ENCODE measurements around the gene KRT73. TPM values are rescaled to one million over a fixed set of nuclear protein-coding genes. Genes with fewer than 3 reads are reported as not detected.

Gene KRT73
- total RNA-seq, 4 donors from 2014 or later: 0.15 TPM; not detected in 3

DNA sequence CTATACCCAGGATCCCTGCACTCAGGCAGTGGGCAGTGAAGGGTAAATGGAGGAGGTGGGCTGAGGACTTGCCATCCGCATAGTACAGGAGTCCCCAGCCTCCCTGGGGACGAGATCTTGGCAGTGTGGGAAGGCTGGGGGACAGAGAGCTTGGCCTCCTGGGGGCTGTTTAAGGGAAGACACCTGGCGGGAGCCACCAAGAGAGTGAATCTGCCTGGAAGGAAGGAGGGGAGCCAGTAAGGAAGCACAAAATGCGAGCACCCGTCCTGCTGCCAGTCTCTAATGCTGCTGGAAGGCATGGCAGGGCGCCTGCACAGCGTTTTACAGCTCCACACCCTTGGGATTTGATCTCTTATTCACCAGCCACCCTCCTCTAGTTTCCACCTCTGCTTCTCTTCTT lies 41.0 kb upstream of the KRT73 start:
- no peak overlapping the region for H3K4me3 ChIP-seq
- peaks cover 0 to 50% (median 5%) of the 10 kb centered on the region in 3 donors for H3K4me1 ChIP-seq
- no peak overlapping the region for H3K27ac ChIP-seq
- 46 to 62% methylated on average over 6 to 7 of the region's 7 CpGs for WGBS, 2 donors
- no peaks in the 10 kb centered on the region for H3K9me3 ChIP-seq
- no peak for TF ChIP-seq POLR2A (IDR thresholded peaks at IDR 0.05)
- no peak for TF ChIP-seq CTCF (IDR thresholded peaks at IDR 0.05)
- intact Hi-C loops (cut with DNase I): no loop called here
- H3K27me3 ChIP-seq: peaks cover 0 to 32% (median 0%) of the 10 kb centered on the region in 4 donors
- no peaks in the 10 kb centered on the region for H3K36me3 ChIP-seq
- DNase-seq: no peak

GRCh38 chr12:52658196-52658595 lies 39.8 kb upstream of the KRT73 start:
- intact Hi-C loops (cut with DNase I): no loop called here
- Histone ChIP-seq H3K4me3 (no peak overlapping the region), H3K9me3 (no peaks in the 10 kb centered on the region), H3K4me1 (peaks cover 0 to 45% (median 5%) of the 10 kb centered on the region in 3 donors), H3K36me3 (no peaks in the 10 kb centered on the region), H3K27me3 (peaks cover 0 to 28% (median 0%) of the 10 kb centered on the region in 4 donors), H3K27ac (no peak overlapping the region)
- TF ChIP-seq CTCF (IDR thresholded peaks at IDR 0.05): no peak
- WGBS, 2 donors: 60 to 64% methylated on average over 2 to 4 of the region's 4 CpGs
- no peak for DNase-seq

DNA sequence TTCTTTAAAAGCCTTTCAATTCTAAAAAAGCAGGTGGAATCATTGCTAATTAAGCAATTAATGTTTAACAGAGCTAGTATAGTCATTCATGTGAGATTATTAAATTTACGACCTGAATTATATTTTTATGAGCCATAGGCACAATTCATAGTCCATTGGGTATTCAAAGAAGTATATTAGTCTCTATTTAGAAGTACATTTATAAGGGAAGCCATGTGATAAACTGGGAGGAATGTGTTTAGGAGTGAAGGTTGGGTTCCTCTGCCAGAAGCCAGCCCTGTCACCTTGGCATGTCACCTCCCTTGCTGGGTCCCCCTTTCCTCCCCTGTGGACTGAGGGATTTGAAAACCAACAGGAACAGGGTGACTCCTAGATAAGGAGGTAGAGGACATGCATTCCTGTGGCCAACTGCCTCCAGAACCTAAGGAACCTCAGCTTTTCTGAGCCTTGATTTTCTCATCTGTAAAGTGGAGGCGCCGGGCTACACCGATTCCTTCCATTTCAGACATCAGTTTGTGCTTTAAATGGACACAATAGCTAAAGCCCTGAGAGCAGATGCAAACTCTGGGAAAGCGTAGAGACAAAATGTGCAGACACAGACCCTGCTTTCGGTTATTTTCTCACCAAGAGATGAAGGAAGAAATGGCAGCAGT lies 39.0 kb upstream of the KRT73 start:
- TF ChIP-seq CTCF (IDR thresholded peaks at IDR 0.05): no peak
- TF ChIP-seq POLR2A (IDR thresholded peaks at IDR 0.05): no peak
- 81 to 83% methylated on average over 6 of the region's 6 CpGs for WGBS, 2 donors
- no peak overlapping the region for H3K4me3 ChIP-seq
- no peak overlapping the region for H3K27ac ChIP-seq
- H3K36me3 ChIP-seq: no peaks in the 10 kb centered on the region
- no peak for DNase-seq
- H3K27me3 ChIP-seq: peaks cover 0 to 28% (median 0%) of the 10 kb centered on the region in 4 donors
- intact Hi-C loops (cut with DNase I): no loop called here
- H3K4me1 ChIP-seq: peaks cover 0 to 38% (median 5%) of the 10 kb centered on the region in 3 donors
- H3K9me3 ChIP-seq: no peaks in the 10 kb centered on the region

- no peak for DNase-seq
- no peak for TF ChIP-seq CTCF (IDR thresholded peaks at IDR 0.05)
- TF ChIP-seq POLR2A (IDR thresholded peaks at IDR 0.05): no peak
- Histone ChIP-seq H3K27me3 (peaks cover 0 to 28% (median 0%) of the 10 kb centered on the region in 4 donors), H3K27ac (no peak overlapping the region), H3K4me1 (peaks cover 0 to 38% (median 5%) of the 10 kb centered on the region in 3 donors), H3K9me3 (no peaks in the 10 kb centered on the region), H3K4me3 (no peak overlapping the region), H3K36me3 (no peaks in the 10 kb centered on the region)
- WGBS, 2 donors: 70 to 75% methylated on average over 4 of the region's 4 CpGs
- intact Hi-C loops (cut with DNase I): no loop called here
Observed at GRCh38 chr12:52656616-52657015, 38.3 kb upstream of the KRT73 start.

- TF ChIP-seq CTCF (IDR thresholded peaks at IDR 0.05) (no peak), POLR2A (IDR thresholded peaks at IDR 0.05) (no peak)
- 13 to 40% methylated on average over 5 to 7 of the region's 8 CpGs for WGBS, 2 donors
- DNase-seq: no peak
Observed at GRCh38 chr12:52655720-52656124, 37.4 kb upstream of the KRT73 start.

More at GRCh38 chr12:52655720-52656124, 37.4 kb upstream of the KRT73 start:
- Histone ChIP-seq H3K9me3 (no peaks in the 10 kb centered on the region), H3K4me3 (no peak overlapping the region), H3K27ac (no peak overlapping the region), H3K4me1 (peaks cover 0 to 43% (median 5%) of the 10 kb centered on the region in 3 donors), H3K36me3 (no peaks in the 10 kb centered on the region), H3K27me3 (peaks cover 0 to 28% (median 0%) of the 10 kb centered on the region in 4 donors)
- intact Hi-C loops (cut with DNase I): no loop called here
